GM19023 (cell line): ENCODE measurements around the gene METTL18.

Experiments
- ATAC-seq: cut with Tn5 transposase; IDR thresholded peaks from one replicate; pipeline ENCODE4 v1.9.1; 2021; ENCODE audit warnings: mild to moderate bottlenecking, moderate library complexity; ENCODE audit not compliant: unreplicated experiment

METTL18 gene

GRCh38 chr1:169786974-169787373, 7.7 kb downstream of the METTL18 start:
- no peak for ATAC-seq

DNA sequence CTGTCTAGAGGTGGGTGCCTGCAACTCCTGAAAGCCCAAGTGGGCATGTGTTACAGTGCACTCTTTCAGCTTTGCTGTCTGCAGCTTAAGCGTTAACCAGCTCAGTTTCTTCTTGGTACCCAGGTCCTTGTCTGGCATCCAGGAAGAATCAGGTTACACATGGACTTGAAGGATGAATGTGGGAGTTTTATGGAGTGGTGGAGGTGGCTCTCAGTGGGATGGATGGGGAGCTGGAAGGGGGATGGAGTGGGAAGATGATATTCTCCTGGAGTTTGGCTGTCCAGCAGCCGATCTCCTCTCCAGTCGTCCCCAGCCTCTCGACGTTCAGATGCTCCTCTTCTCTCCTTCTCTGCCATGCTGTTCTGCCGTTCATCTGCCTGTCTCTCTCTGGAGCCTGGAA, 9.4 kb downstream of the METTL18 start:
- ATAC-seq: no peak

DNA sequence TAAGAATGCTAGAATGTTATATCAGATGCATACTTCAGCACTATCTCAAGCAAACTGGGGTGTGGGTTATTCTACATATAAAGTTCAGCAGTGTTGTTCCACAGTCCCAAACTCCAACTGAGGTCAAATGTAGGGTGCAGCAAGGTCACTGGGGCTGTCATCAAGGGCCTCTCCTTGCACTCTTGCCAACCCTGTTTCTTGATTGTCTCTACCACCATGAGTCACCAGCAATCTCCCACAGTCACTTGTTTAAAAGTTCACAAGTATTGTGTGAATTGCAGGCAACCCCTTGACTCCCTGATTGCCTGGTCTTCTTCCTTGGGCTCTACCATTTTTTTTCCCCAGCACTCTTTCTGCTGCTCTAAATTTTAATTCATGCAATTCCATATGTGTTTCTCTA, 10.6 kb downstream of the METTL18 start:
- ATAC-seq: no peak

DNA sequence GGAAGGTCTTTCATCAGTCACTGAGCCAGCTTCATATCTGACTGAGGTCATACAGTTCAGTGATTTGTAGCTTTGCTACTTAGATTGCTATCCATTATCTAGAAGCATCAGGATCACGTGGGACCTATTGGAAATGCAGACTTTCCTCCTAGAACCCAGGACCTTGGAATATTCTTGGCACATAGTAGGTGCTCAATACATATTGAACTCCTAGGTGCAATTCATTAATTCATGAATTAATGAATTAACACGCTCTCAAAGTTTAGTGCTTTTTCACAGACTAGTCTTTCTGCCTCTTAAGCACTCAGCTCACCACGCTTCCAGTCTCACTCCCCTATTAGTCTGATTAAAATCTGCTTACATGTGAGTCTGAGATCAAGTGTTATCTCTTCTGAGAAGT, 12.1 kb downstream of the METTL18 start:
- no peak for ATAC-seq

DNA sequence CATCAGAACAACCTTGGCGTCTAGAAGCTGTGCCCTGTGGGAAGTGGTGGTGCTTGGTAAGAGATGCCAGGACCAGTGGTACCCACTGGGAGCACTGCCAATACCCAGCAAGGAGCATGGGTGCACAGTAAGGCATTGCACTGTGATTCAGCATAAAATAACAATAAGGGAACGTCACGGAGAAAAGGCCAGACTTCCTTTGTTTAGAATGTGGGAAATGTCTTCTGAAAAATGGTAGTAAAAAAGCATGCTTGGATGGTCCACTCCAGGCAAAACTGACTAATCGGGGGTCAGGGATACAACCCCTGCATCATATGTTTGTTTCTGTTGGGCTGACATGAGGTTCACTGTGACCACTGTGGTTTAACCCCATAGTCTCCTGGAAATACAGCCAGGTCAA, 14.7 kb downstream of the METTL18 start:
- no peak for ATAC-seq

DNA sequence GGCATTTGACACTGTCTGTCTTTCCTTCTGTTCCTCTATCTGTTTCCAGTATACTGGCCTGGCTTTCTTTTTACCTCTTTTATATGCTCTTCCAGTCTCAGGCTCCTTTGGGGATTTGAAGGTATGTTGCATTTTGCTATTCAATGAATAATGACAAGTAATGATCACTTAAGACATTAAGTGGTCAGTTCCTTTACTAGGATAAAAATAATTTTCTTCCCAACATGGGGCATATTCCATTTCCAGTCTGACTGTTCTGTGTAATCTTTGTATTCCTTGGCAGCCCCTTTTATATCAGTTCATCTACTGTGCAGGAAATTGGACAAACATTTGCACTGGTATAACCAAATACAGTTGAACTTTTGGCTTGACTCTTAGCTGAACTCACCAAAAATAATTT, 15.6 kb downstream of the METTL18 start:
- ATAC-seq: no peak

- ATAC-seq: no peak
These were observed 18.3 kb downstream of the METTL18 start for GRCh38 chr1:169776440-169776839.

GRCh38 chr1:169768161-169768560, 26.5 kb downstream of the METTL18 start:
- no peak for ATAC-seq

DNA sequence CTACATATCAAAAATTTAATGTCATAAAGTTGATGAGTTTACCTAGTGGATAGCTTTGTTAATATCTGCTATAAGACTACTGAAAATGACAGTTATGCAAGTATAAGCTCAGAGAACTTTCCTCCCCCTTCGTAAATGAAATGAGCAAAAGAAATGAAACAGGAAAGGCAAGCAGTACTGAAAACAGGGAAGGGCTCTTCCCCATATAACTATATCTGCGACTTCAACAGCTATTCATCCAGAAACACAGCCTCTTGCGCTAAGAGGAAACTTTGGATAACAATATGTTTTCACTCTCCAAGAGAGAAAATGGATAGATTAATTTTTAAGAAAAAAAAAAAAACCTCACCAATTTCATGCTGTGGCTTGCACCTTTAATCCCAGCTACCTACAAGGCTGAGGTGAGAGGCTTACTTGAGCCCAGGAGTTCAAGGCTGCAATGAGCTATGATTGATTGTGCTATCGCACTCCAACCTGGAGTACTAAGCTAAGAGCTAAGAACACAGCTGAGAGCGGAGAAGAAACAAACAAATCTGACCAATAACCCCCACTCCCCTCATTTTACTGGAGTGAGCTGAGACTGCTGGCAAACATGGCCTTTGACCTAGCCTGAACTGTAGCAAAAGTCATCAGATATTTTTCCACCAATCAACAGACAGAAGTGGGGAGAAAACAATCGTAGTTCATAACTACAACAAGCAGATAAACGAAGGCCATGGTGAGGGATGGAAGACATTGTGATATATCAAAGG, 29.0 kb downstream of the METTL18 start:
- ATAC-seq: no peak

DNA sequence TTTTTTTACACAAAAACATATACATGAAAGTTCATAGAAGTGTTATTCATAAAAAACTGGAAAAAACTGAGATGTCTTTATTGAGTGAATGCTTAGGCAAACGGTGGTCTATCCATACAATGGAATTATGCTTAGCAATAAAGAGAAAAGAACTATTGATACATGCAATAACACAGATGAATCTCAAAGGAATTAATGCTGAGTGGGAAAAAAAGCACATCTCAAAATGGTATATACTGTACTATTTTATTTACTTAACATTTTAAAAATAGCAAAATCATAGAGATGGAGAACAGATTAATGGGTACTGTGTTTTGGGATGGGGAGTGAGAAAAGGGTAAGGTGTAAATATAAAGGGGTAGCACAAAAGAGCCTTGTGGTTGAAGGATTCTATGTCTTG, 29.8 kb downstream of the METTL18 start:
- no peak for ATAC-seq

DNA sequence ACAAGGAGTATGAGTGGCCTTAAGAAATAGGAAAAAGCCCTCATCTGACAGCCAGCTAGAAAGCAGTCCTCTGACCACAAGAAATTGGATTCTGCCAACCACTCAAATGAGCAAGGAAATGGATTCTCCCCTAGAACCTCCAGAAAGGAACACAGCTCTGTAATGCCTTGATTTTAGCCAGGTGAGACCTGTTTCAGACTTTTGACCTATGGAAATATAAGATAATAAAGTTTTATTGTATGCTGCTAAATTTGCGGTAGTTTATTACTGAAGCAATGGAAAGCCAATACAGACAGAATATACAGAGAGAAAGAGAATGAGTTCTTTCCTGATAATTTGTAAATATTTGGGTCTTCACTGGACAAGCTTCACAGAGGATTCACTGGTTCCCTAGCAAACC, 32.0 kb downstream of the METTL18 start:
- ATAC-seq: no peak

DNA sequence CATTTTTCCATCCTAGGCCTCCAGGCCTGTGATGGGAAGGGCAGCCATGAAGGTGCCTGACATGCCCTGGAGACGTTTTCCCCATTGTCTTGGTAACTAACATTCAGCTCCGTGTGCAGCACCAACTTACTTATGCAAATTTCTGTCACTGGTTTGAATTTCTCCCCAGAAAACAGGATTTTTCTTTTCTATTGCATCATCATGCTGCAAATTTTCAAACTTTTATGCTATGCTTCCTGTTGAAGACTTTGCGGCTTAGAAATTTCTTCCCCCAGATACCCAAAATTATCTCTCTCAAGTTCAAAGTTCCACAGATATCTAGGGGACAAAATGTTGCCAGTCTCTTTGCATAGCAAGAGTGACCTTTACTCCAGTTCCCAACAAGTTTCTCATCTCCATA, 35.7 kb downstream of the METTL18 start:
- ATAC-seq: no peak

DNA sequence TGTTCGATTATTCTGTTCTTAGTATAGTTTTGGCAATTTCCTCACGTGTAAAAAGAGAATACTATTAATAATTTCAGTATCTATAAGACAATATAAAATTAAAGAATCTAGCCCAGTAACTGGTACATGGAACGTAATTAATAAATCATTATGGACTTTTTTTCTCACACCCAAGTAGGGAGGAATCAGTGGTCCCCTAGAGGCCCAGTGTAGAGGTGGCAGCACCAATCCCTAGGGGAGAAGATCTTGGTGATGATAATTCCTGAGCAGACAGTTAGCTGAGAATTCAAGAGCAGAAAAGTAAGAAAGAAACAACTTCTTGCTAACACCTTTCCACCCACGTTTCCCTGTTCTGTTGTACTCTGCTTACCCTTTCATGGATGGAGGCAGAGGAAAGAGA, 41.2 kb downstream of the METTL18 start:
- no peak for ATAC-seq

DNA sequence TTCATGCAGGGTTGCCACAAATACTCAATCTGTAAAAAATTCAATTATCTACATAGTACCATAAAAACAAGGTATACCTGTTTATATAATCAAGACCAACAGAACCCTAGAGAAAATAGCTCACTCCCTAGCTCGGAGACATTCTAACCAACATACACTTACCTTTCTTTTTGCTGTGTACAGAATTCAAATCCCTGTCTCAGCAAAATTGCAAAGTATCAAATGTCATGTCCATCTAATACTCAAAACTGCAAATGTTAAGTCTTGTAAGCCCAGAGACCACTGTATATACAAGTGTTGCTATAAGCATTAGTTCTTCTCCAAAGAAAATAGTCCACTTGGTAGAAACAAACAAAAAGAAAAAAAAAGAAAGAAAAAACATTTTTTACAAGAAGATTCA, 44.7 kb downstream of the METTL18 start:
- no peak for ATAC-seq

- ATAC-seq: no peak
These were observed 48.2 kb downstream of the METTL18 start for GRCh38 chr1:169746550-169746949.

GRCh38 chr1:169745015-169745861, 49.5 kb downstream of the METTL18 start:
- ATAC-seq: no peak
